Measurements from ENCODE around the gene AGBL5.

AGBL5 gene

DNA sequence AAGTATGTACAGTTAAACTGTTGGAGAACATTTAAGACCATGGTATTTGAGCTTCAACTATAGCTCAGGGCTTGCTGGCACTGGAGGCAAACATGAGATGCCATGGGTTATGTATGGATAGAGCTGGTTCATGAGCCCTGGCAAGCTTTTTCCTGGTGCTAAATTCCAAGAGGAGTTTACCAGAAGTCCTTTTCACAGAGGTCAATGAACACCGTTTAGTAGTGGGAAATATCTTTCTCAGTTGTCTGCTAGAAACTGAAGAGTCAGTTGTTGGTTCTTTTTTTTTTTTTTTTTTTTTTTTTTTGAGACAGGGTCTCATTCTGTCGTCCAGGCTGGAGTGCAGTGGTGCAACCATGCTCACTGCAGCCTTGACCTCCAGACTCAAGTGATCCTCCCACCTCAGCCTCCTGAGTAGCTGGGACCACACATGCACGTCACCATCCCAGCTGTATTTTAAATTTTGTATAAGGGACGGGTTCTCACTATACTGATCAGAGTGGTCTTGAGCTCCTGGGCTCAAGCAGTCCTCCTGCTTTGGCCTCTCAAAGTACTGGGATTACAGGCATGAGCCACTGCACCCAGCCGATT, 36.4 kb downstream of the AGBL5 start:
- peaks cover 0 to 19% of the 10 kb centered on the region in 2 experiments; a peak in 1 of 3 replicates for H3K36me3 ChIP-seq (ENCODE audit: control insufficient read depth in 2 of 2, insufficient read depth in 1 of 2, low read length in 2 of 2)
- no peak overlapping the region for H3K4me3 ChIP-seq (ENCODE audit: low read depth, low read length)
- no peak overlapping the region for H3K27ac ChIP-seq (ENCODE audit: extremely low read depth, low read depth, low read length)
- ChIA-PET CTCF (interaction anchor here (0.9 to 3.3 kb wide), 8 partner anchors 10 to 177 kb away, joined by 3 to 44 read pairs (median 3); partner anchors contain the start of gene OST4), POLR2A (interaction anchor here (0.7 to 2.8 kb wide), 6 partner anchors 10 to 282 kb away, joined by 4 to 11 read pairs (median 6); partner anchors contain the start of gene AGBL5)
- H3K4me1 ChIP-seq (ENCODE audit: control insufficient read depth, insufficient read depth, low read length), result peaks cover 5% of the 10 kb centered on the region; the same call in 1 of the 2 replicates
- no peak for TF ChIP-seq ZNF792 (tag by site-specific recombination; IDR thresholded peaks at IDR 0.05)
- TF ChIP-seq YY1 (tag by site-specific recombination; IDR thresholded peaks at IDR 0.05), result no peak
- TF ChIP-seq, protein P1, sequence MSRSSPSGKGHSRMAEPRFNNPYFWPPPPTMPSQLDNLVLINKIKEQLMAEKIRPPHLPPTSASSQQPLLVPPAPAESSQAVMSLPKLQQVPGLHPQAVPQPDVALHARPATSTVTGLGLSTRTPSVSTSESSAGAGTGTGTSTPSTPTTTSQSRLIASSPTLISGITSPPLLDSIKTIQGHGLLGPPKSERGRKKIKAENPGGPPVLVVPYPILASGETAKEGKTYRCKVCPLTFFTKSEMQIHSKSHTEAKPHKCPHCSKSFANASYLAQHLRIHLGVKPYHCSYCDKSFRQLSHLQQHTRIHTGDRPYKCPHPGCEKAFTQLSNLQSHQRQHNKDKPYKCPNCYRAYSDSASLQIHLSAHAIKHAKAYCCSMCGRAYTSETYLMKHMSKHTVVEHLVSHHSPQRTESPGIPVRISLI (tag by site-specific recombination; IDR thresholded peaks at IDR 0.05), result peak; percentile 73
- no peak for TF ChIP-seq ZNF658 (tag by site-specific recombination; IDR thresholded peaks at IDR 0.05)
- no peaks in the 10 kb centered on the region for H3K9me3 ChIP-seq (ENCODE audit: control insufficient read depth, insufficient read depth, low read depth, low read length)

DNA sequence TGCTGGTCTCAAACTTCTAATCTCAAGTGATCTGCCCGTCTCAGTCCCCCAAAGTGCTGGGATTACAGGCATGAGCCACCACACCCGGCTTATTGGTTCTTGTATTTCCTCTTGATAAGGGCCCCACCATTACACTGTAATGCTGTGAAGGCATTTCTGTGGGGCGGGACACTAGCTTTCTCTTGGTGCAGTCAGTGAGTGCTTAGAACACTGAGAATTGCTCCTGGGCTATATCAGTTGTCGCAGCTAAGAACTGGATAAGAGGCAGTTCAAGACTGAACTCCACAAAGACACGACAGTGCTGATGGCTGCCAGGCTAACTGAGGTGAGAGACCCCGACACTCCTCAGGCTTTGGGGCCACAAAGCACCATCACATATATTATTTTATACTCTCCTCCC, 37.2 kb downstream of the AGBL5 start:
- ChIA-PET POLR2A (interaction anchor here (2.8 kb wide), 1 partner anchor 39 kb away, joined by 11 read pairs; the partner anchor contains the start of gene AGBL5), CTCF (interaction anchor here (0.6 to 1.5 kb wide), 4 partner anchors 72 to 175 kb away, joined by 3 to 4 read pairs (median 3); no protein-coding TSS in a partner anchor)
- H3K4me1 ChIP-seq (ENCODE audit: control insufficient read depth, insufficient read depth, low read length), result peaks cover 5% of the 10 kb centered on the region; the same call in 1 of the 2 replicates
- TF ChIP-seq ZNF473 (tag by site-specific recombination; IDR thresholded peaks at IDR 0.05), result no peak
- no peak for TF ChIP-seq ZNF350 (tag by site-specific recombination; IDR thresholded peaks at IDR 0.05)
- no peak for TF ChIP-seq ZNF610 (tag by site-specific recombination; IDR thresholded peaks at IDR 0.05; ENCODE audit: borderline replicate concordance)
- TF ChIP-seq ZFHX2 (tag by site-specific recombination; conservative IDR thresholded peaks at IDR 0.05), result no peak
- TF ChIP-seq TRIM28 (IDR thresholded peaks at IDR 0.05; ENCODE audit: borderline replicate concordance, low read length), result no peak
- no peak for TF ChIP-seq ZFP41 (tag by site-specific recombination; IDR thresholded peaks at IDR 0.05; ENCODE audit: borderline replicate concordance)
- no peak for TF ChIP-seq ZNF24 (tag by site-specific recombination; IDR thresholded peaks at IDR 0.05)
- TF ChIP-seq, protein P2, sequence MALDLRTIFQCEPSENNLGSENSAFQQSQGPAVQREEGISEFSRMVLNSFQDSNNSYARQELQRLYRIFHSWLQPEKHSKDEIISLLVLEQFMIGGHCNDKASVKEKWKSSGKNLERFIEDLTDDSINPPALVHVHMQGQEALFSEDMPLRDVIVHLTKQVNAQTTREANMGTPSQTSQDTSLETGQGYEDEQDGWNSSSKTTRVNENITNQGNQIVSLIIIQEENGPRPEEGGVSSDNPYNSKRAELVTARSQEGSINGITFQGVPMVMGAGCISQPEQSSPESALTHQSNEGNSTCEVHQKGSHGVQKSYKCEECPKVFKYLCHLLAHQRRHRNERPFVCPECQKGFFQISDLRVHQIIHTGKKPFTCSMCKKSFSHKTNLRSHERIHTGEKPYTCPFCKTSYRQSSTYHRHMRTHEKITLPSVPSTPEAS (tag by site-specific recombination; IDR thresholded peaks at IDR 0.05), result no peak
- TF ChIP-seq ZNF121 (tag by site-specific recombination; IDR thresholded peaks at IDR 0.05), result no peak
- no peak for TF ChIP-seq WT1 (tag by site-specific recombination; IDR thresholded peaks at IDR 0.05)
- TF ChIP-seq ZBTB20 (tag by site-specific recombination; IDR thresholded peaks at IDR 0.05), result no peak
- TF ChIP-seq OVOL3 (tag by site-specific recombination; IDR thresholded peaks at IDR 0.05), result no peak
- no peak for TF ChIP-seq ZNF19 (tag by site-specific recombination; IDR thresholded peaks at IDR 0.05; ENCODE audit: low read depth)
- TF ChIP-seq ZNF514 (tag by site-specific recombination; IDR thresholded peaks at IDR 0.05), result no peak
- TF ChIP-seq, protein P3, sequence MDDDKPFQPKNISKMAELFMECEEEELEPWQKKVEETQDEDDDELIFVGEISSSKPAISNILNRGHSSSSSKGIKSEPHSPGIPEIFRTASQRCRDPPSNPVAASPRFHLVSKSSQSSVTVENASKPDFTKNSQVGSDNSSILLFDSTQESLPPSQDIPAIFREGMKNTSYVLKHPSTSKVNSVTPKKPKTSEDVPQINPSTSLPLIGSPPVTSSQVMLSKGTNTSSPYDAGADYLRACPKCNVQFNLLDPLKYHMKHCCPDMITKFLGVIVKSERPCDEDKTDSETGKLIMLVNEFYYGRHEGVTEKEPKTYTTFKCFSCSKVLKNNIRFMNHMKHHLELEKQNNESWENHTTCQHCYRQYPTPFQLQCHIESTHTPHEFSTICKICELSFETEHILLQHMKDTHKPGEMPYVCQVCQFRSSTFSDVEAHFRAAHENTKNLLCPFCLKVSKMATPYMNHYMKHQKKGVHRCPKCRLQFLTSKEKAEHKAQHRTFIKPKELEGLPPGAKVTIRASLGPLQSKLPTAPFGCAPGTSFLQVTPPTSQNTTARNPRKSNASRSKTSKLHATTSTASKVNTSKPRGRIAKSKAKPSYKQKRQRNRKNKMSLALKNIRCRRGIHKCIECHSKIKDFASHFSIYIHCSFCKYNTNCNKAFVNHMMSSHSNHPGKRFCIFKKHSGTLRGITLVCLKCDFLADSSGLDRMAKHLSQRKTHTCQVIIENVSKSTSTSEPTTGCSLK (tag by site-specific recombination; IDR thresholded peaks at IDR 0.05), result no peak
- TF ChIP-seq ZNF426 (tag by site-specific recombination; IDR thresholded peaks at IDR 0.05), result no peak
- H3K36me3 ChIP-seq (ENCODE audit: control insufficient read depth in 2 of 2, insufficient read depth in 1 of 2, low read length in 2 of 2), result peaks cover 0 to 25% of the 10 kb centered on the region in 2 experiments; a peak in 1 of 3 replicates
- no peaks in the 10 kb centered on the region for H3K9me3 ChIP-seq (ENCODE audit: control insufficient read depth, insufficient read depth, low read depth, low read length)
- no peak overlapping the region for H3K27ac ChIP-seq (ENCODE audit: extremely low read depth, low read depth, low read length)
- no peak overlapping the region for H3K4me3 ChIP-seq (ENCODE audit: low read depth, low read length)

Data from HEK293 (cell line).